ENCODE measurements around the gene SLFN13.
"Not testable (repeated sequence)": the region's sequence is repeated elsewhere in the genome, so short reads cannot be mapped to it uniquely, and the experiment has no call there.

The SLFN13 gene, protein sequence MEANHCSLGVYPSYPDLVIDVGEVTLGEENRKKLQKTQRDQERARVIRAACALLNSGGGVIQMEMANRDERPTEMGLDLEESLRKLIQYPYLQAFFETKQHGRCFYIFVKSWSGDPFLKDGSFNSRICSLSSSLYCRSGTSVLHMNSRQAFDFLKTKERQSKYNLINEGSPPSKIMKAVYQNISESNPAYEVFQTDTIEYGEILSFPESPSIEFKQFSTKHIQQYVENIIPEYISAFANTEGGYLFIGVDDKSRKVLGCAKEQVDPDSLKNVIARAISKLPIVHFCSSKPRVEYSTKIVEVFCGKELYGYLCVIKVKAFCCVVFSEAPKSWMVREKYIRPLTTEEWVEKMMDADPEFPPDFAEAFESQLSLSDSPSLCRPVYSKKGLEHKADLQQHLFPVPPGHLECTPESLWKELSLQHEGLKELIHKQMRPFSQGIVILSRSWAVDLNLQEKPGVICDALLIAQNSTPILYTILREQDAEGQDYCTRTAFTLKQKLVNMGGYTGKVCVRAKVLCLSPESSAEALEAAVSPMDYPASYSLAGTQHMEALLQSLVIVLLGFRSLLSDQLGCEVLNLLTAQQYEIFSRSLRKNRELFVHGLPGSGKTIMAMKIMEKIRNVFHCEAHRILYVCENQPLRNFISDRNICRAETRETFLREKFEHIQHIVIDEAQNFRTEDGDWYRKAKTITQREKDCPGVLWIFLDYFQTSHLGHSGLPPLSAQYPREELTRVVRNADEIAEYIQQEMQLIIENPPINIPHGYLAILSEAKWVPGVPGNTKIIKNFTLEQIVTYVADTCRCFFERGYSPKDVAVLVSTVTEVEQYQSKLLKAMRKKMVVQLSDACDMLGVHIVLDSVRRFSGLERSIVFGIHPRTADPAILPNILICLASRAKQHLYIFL

GRCh38 chr17:35448214-35448898 lies at the start of gene SLFN13:
Gene SLFN13 (minus strand): TSS chr17:35448766. CDS start chr17:35445680, 3,086 bp downstream.
- DNase-seq, result peak; percentile 83 to 84

GRCh38 chr17:35496451-35497290 lies 48.1 kb upstream of the SLFN13 start:
- no peak for DNase-seq

DNA sequence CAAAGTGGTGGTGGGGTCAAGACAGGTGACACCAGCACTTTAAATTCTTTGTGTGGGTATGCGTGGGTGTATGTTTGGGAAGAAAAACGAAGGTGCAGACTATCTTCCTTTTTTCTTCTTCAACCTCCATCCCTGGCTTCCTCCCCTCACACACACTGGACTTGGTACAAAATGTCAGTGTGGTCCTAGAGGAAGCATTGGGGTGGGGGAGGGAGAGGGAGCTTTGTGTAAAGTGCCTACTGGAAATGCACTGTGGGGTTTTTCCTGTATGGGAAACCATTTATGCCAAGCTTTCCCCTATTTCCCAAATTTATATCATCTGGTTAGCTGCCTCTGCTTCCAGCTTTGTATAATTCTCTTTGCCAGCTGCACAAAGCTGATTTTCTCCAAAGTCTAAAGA lies 44.5 kb upstream of the SLFN13 start:
- DNase-seq, result no peak

DNA sequence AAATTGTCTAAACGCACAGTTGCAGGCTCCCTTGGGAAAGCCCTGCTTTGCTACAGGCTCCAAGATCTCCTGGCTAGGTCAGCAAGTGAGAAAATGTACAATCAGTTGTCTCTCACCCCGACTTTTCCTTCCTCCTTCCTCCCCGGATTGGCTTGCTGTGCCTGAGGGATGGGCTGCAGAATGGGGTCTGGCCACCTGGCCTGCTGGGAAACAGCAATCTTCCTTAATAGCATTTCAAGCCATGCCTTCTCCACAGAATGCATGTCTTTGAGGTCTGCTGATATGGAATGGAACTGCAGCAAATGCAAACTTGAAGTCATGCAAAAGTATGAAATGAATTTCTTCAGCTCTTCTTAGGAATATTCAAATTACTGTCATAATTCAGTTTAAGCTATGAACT lies 42.9 kb upstream of the SLFN13 start:
- no peak for DNase-seq

DNA sequence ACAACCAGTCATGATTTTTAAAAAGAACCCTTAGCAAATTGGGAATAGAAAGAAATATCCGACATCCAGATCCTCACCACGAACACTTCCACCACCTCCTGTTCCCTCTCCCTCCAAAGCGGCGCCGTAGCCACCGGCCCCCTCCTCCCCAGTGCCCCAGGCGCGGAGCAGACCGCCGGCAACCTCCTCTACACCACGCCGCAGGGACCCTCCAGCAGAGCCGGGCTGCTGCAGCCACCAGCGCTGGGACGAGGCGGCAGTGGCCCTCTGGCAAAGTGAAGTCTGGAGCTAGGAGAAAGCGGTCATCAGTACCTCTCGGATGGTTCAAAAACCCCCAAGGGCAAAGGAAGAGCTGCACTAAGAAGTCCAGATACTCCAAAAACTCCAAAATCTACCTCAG lies 41.4 kb upstream of the SLFN13 start:
- DNase-seq, result no peak

- no peak for DNase-seq
These were observed 40.4 kb upstream of the SLFN13 start for GRCh38 chr17:35488991-35489390.

DNA sequence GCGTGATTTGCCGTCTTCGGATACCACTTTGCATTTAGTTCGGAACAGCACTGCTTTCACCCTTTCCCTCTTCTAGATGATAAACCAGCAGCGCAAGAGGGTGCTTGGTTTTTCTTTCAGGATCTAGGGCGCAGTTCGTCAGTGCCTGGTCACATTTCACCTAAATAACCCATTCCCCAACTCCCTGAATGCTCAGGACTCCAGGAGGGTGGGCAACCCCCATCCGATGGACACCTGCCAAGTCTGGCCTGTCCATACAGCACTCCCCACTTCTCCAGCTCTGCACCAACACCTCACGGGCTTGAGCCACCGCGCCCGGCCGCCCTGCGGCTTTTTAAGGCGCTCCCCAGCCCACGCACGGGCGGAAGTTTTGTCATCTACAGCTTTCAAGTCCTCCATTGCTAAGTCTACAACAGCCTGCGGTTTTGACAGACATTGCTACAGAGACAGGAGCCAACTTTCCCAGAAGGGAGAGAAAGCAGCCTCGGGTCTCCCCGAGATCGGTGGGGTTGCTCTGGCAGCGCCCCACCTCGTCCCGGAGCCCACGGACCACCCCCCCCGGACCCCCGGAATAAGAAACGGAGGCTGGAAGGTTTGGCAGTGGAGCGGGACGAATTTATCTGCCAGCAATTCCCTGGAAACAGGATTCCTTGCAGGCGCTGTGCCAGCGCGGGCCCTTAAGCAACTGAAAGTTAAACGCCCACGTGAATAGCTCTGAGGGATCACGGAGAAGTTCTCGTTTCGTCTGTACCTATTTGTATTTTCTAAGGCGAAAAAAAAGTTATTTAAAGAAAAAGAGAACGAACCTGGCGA lies 38.6 kb upstream of the SLFN13 start:
- DNase-seq, result peak; percentile 73 to 76

DNA sequence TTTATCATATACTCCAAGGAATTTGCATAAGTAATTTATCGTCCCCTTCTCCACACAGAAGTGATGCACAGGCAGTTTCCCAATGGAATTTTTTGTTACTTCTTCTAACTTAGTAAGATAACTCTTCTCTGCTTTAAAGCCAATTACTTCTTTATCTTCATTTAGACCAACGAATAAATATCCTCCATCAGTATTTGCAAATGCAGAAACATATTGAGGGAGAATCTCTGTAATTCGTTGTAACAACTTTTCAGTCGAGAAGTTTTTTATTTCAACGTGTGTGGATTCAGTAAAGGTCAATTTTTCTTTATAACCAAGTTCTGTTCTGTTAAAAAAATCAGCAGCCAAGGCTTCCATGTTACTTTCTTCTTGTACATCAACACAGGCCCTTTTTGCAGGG lies 30.7 kb upstream of the SLFN13 start:
- DNase-seq, result no peak

DNA sequence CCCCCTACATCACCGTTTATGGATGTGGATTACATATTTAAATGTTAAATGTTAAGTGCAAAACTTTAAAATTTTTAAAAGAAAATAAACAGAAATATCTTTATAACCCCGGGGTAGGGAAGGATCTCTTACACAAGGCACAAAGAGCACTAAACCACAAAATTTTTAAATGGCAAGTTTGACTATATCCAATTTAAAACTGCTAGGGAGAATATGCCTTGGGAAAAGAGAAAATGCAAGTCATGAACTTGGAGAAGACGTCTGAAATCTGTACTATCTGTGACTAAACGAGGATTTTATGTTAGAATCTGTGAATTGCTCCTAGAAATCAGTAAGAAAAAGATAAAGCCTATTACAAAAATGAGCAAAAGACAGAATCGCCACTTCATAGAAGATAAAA lies 28.7 kb upstream of the SLFN13 start:
- no peak for DNase-seq

DNA sequence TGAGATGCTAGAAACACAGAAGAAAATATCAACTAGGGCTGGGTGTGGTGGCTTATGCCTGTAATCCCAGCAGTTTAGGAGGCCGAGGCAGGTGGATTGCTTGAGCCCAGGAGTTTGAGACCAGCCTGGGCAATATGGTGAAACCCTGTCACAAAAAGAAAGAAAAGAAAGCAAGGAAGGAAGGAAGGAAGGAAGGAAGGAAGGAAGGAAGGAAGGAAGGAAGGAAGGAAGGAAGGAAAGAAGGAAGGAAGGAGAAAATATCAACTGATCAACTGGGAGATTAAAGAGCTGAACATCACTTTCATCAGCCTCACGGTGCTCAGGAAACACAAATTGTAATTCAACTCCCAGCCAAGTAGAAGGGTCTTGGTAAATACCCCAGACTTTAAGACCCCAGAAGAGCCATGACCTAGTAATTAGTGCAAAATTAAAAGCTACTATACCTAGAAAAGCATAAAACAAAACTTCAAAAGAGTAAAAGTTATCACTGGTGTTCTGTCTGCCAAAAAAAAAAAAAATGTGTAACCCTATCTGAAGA lies 27.8 kb upstream of the SLFN13 start:
- no peak for DNase-seq

GRCh38 chr17:35468475-35468874 lies 19.9 kb upstream of the SLFN13 start:
- DNase-seq, result no peak

DNA sequence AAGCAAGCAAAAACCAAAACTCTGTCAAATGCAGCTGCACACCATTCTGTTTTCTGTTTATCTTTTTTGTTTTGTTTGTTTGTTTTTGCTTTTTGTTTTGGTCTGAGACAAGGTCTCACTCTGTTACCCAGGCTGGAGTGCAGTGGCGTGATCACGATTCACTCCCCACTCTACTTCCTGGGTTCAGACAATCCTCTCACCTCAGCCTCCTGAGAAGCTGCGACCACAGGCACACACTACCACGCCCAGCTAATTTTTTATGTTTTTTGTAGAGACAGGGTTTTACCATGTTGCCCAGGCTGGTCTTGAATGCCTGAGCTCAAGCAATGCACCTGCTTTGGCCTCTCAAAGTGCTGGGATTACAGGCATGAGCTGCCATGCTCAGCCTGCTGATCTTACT lies 19.3 kb upstream of the SLFN13 start:
- peak; percentile 42 to 61 for DNase-seq

- peak; percentile 79 to 84 for DNase-seq
These were observed 11.8 kb upstream of the SLFN13 start for GRCh38 chr17:35460354-35460851.

- DNase-seq, result not testable (repeated sequence)
These were observed 5.5 kb upstream of the SLFN13 start for GRCh38 chr17:35454035-35454434.

DNA sequence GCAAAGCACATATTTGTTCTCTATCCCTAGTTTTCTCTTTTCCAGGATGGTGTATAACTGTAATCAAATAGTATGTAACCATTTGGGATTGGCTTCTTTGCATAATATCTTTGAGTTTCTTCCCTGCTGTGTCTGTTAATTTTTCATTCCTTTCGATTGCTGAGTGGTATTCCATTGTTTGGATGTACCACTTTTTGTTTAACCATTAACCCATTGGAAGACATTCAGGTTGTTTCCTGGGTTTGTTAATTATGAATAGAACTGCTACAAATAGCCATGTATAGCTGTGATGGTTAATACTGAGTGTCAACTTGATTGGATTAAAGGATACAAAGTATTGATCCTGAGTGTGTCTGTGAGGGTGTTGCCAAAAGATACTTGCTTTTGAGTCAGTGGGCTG lies 4.6 kb upstream of the SLFN13 start:
- DNase-seq, result no peak

DNA sequence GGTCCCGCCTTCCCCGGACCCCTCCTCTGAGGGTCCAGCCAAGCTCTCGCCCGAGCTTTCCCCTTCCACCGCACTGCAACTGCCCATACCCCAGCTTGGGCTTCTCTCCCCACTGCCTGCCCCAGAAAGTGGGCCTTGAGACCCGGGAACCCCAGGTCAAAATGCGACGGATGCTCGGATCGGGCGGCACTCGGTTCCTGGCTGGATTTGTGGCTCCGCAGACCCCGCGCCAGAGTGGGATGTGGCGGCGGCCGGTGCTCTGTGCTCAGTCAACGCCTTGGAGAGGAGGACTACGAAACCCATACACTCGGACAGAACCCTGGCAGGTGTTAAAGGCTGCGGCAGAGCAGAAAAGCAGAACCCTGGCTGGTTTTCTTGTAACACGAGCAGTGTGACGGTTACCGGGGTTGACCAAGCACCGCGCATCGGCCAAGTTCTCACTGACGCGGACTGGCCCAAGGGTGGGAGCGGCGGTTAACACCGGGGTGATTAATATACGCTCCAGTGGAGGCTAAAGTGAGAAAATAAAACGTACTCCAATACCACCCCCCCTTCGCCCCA lies 885 bp upstream of the SLFN13 start:
- DNase-seq, result peak in 1 of 2 donors; percentile 52

- no peak for DNase-seq
These were observed 297 bp upstream of the SLFN13 start for GRCh38 chr17:35448899-35449227.

GRCh38 chr17:35447499-35447898 lies 1.1 kb downstream of the SLFN13 start:
- DNase-seq, result no peak

GRCh38 chr17:35438433-35438832 lies 10.1 kb downstream of the SLFN13 start:
- no peak for DNase-seq

DNA sequence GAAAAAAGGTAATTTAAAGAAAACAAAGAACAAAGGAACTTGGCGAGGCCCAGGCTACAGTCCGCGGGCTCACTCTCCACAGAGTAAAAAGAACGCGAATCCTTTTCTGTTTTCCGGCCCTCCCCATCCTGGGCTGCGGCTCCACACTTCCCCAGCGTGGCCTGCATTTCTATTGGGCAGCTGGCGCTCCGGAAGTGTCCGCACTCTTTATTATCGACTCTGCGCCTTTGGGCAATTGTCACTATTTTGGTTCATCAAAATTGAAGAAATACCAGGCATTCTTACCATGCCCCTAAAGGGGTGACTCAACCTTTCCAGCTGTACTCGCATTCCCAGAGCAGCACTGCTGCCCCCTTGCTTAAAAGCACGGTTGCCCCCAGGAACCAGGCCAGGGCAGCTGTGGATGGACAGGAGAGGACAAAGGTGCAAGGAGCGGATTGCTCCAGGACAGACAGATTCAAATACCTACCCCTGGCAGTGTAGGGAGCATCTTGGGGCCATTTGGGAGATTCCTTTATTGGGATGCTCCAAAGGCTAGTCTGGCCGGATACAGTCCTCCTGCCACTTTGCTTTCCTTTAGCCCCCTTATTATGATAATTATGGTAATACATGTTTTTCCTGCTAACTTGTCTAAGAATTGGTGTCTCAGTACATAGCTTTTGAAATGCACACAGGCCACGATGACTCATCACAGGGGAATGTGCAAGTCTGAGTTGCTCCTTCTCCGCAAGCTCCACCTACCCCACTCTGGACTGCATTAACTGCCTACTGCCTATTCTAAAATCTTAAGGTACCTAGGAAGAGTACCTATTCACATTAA lies 15.3 kb downstream of the SLFN13 start:
- DNase-seq, result peak; percentile 64 to 70

All from CD4-positive, alpha-beta T cell treated with Interleukin-4 for 1 hour (primary cell).